ENCODE measurements around the gene WDR82.

DNA sequence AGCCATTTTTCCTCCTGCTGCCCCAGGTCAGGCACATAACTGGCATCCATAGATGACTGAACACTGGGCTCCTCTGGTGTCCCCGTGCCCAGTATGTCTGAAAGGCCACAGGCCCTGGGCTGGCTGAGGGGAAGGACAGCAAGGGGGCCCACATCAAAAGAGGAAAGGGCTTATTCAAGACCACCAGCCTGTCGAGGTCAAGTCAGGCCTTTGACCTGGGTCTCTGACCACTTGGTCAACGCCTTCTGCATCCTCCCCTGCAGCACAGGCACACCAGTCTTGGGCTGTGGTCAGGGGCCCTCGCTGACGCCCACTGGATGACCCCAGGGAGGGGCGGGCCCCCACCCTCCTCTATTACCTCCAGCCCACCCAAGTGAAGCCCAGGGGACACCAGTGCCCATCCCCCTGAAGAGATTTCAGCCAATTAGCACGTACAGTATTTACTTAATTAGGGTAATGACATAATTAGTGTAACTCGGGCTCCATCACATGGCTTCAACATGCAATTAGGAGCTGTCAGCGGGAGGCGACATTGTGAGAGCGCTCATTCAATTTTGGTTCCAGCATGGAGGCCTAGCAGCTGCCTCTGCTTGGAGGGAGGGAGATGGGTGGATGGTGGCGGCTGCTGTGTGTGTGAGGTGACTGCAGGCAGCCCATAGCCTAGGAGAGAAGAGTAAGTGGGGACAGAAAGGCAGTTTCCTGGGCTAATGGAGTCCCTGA is 24.1 kb upstream of the WDR82 start:
- no peak for TF ChIP-seq CTCF (IDR thresholded peaks at IDR 0.05)
- no peak for TF ChIP-seq POLR2A (IDR thresholded peaks at IDR 0.05)
